SH-SY5Y (cell line): ENCODE results near the gene ZNF668.

Source experiments
- GATA2 ChIP-seq: IDR thresholded peaks from 2 replicates; pipeline ENCODE4 v1.6.1; 2011; ENCODE audit warnings: mild to moderate bottlenecking, low read depth, low read length
- GATA3 ChIP-seq: IDR thresholded peaks from 2 replicates; pipeline ENCODE4 v1.6.1; 2011; ENCODE audit warnings: low read depth, mild to moderate bottlenecking, low read length, moderate library complexity

DNA sequence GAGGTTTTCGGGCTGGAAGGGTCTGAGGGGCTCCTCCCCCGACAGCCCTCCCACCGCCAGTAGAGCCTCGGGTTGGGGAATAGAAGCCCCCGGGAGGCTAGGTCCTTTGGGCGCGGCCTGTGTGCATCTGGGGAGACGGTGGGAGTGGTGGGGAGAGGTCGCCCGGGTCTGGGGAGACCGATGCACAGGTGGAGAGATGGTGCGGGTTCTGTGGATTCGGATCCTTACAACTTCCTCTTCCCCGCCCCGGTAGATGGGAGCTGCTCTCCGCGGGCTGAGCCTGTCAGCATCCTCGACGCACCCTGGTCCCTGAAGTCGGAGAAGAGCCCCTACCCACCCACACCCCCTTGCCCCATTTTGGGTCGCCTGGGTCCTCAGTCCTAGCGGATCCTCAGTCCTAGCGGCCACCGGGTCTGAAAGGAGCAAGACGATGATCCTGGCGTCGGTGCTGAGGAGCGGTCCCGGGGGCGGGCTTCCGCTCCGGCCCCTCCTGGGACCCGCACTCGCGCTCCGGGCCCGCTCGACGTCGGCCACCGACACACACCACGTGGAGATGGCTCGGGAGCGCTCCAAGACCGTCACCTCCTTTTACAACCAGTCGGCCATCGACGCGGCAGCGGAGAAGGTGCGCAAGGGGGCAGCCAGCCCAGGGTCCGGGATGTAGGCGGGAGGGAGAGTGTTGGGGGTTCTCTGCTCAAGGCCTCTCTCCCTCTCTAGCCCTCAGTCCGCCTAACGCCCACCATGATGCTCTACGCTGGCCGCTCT lies 34.9 kb upstream of the ZNF668 start:
- no peak for TF ChIP-seq GATA2
- TF ChIP-seq GATA3, result no peak
